Inflammatory macrophage treated with lipopolysaccharide for 4 hours (primary cell): ENCODE data around the gene C6orf89.

ENCODE experiments used
- DNase-seq: peaks from one replicate; pipeline ENCODE4 v3.0.0-alpha.2; 2020

Gene C6orf89

GRCh38 chr6:36949636-36950035, 63.9 kb downstream of the C6orf89 start:
- DNase-seq, result no peak

DNA sequence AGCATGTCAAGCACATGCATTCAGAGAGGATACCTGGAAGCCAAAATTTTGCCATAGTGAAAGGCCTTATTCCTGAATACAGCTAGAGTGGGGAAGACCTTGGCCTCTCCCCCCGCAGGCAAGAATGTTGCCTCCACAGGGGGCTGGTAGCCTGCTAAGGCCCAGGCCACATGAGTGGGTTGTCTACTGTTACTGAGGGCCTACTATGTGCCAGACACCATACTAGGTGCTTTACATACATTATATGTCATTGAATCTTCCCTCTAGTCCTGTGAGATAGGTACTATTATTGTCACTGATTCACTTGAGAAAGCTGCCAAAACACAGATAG, 68.1 kb downstream of the C6orf89 start:
- no peak for DNase-seq

DNA sequence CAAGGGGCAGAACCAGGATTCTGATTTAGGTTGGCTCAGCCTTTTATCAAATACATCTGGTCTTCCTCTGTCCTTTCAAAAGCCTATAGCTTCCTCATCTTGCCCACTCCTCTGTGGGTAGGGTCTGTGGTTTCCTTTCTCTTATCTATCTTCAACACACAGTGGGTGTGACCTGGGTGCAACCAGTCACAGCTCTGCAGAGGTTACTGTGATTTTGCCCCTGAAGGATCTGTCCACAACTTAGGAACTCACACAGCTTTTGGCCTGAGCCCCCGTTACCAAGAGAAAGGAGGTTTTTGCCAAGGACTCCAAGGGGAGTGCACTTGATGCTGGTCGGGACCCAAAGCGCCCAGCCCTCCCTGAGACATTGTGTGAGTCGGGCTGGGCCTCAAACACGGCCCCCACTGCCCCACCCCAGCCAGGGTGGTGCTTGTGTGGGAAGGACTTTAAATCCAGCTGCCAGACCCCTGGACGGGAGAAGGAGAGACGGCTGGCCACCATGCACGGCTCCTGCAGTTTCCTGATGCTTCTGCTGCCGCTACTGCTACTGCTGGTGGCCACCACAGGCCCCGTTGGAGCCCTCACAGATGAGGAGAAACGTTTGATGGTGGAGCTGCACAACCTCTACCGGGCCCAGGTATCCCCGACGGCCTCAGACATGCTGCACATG, 68.6 kb downstream of the C6orf89 start, which contains the start of gene PI16:
PI16 (plus strand) TSS at position 477 of the 670 bp plus-strand sequence; CDS start at position 500, 23 bp downstream.
- DNase-seq, result no peak

GRCh38 chr6:36955136-36955535, 69.4 kb downstream of the C6orf89 start:
- peak; percentile 3 for DNase-seq

GRCh38 chr6:36955671-36956445, 70.1 kb downstream of the C6orf89 start:
- no peak for DNase-seq

DNA sequence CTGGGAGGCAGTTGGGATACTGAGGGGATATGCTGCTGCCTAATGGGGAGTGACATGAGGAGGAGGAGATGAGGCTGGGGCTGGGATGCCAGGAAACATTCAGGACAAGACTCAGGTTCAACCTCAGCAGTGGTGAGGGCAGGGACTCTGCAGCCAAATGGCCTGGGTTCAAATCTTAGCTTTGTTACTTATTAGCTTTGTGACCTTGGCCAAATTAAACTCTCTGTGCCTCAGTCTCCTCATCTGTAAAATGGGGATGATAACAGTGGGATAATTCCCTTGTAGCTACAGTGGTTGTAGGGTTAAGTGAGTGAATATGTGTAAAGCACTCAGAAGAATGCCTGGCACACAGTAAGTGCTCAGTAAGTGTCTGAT, 70.7 kb downstream of the C6orf89 start:
- DNase-seq, result no peak

DNA sequence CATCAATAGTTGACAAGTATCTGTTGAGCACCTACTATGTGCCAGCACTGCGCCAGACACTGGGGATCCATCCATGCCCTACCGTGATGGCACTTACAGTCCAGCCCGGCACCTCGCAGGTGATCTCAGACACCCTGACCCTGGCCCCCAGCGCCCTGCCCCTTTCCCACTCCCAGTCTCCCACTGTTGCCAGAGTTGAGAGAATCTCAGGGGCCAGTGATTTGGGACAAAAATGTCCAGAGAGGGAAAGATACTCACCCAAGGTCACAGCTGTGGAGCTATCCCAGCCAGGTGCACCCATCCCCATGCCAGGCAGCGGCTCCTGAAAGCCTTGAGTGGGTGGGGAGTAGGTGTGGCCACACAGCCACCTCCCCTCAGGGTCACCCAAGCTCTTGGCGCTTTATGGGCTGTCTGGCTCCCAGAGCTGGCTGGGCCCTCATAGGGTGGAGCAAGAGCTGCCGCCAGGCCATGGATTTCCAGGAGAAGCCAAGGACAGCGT, 72.1 kb downstream of the C6orf89 start:
- DNase-seq, result no peak

DNA sequence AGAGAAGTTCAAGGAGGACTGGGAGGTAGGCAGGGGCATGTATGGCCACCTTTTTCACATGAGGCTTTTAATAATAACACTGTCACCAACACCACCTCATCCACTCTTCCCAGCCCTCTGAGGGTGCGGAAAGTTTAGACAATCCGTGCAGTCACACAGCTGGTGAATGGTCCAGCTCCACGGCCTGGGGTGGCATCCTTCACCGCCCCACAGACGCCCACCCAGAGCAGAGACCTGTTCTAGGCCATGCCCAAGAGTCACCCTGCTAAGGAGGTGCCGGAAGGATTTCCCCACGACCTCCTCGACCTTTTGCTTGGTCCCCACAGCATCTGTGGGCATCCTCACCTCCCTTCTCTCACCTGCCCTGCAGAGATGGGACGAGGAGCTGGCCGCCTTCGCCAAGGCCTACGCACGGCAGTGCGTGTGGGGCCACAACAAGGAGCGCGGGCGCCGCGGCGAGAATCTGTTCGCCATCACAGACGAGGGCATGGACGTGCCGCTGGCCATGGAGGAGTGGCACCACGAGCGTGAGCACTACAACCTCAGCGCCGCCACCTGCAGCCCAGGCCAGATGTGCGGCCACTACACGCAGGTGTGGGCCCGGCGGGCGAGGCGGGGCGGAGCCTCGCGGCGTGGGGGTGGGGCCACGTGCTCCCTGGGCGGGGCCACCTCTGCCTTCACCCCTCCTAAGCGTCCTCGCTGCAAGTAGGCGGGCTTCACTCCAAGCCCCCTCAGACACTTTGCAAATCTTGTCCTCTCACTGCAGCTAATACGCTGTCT, 73.2 kb downstream of the C6orf89 start:
- no peak for DNase-seq

DNA sequence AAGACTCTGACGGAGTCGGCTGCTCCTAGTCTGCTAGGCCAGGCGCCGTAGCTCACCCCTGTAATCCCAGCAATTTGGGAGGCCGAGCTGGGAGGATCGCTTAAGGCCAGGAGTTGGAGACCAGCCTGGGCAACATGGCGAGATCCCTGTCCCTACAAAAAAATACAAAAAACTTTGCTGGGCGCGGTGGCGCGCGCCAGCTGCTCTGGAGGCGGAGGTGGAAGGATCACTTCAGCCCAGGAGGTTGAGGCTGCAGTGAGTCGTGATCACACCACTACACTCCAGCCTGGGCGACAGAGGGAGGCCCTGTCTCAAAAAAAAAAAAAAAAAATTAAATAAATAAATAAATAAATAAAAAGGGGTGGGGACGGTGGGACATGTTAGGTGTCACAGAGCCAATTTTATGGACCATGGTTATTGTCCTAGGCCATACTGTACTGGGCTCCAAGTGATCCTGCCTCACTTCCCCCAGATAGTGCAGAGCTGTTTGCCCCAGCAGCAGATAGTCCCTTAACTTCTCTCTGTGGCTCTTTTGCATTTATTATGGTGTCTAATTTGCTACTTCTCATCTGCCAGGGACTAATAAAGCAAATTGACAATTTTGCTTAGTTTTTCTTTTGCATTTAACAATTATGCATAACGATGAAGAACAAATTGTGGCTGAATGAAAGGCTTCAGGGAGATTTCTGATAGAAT, 74.0 kb downstream of the C6orf89 start:
- no peak for DNase-seq

DNA sequence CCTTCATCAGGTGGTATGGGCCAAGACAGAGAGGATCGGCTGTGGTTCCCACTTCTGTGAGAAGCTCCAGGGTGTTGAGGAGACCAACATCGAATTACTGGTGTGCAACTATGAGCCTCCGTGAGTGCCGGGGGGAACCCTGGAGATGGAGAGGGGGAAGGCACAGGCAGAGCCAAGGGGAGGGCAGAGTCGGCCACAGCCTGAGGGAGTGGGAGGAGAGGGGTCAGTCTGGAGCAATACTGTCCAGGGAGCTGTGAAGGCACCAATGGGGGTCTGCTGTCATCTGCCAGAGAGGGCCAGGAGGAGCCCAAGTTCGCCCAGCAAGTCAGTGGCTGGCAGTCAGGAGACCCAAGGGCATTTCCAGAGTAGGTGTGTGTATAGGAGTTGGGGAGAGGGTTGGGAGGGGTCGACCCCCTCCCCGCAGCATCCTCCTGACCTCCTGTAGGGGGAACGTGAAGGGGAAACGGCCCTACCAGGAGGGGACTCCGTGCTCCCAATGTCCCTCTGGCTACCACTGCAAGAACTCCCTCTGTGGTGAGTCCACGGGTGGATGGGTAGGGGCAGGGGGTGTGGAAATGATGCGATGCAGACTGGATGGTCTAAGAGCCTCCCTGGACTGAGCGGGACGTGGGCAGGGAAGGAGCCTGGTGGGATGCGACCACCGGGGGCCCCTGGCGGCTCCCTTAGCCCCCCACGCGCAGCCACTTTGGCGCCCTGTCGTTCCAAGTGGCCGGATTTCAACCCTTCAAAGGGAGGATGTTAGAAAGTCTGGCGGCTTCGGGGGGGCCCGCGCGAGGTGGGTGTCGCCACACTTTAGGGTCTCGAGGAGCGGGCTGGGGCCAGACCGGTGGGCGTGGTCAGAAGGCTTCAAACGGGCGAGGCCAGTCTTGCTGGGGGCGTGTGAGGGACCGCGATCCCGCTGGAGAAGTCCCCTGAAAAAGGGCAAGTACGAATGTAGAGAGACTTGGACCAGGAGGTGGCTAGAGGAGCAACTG, 76.0 kb downstream of the C6orf89 start:
- DNase-seq, result no peak

DNA sequence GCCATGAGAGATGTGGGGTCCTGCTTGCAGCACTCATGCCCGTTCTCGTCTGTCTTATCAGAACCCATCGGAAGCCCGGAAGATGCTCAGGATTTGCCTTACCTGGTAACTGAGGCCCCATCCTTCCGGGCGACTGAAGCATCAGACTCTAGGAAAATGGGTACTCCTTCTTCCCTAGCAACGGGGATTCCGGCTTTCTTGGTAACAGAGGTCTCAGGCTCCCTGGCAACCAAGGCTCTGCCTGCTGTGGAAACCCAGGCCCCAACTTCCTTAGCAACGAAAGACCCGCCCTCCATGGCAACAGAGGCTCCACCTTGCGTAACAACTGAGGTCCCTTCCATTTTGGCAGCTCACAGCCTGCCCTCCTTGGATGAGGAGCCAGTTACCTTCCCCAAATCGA, 77.1 kb downstream of the C6orf89 start:
- DNase-seq, result peak; percentile 96

DNA sequence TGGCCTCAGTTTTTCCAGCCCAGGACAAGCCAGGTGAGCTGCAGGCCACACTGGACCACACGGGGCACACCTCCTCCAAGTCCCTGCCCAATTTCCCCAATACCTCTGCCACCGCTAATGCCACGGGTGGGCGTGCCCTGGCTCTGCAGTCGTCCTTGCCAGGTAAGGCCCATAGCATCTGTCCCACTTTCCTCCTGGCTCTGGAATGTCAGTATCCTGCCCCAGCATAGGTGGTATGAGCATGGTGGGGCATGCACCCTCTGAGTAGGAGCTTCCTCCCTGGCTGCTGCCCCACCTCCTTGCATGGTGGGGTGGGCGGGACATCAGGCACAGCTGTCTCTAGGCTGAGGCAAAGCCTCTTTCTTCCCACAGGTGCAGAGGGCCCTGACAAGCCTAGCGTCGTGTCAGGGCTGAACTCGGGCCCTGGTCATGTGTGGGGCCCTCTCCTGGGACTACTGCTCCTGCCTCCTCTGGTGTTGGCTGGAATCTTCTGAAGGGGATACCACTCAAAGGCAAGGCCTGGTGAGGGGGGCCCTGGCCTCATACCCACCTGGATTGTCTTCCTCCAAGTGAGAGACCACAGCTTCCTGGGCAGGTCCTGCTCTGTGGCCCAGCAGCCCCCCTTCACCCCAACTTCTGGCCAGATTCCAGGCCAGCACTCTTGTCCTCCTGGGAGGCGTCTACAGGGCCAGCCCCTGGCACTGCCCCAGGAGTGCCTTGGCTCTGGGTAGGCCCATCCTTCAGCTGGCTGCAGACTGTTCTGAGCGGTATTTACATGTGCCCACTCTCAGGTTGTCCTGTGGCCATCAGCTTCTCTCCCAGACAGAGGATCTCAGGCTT, 77.9 kb downstream of the C6orf89 start:
- no peak for DNase-seq

GRCh38 chr6:36964349-36964748, 78.6 kb downstream of the C6orf89 start:
- DNase-seq, result no peak

DNA sequence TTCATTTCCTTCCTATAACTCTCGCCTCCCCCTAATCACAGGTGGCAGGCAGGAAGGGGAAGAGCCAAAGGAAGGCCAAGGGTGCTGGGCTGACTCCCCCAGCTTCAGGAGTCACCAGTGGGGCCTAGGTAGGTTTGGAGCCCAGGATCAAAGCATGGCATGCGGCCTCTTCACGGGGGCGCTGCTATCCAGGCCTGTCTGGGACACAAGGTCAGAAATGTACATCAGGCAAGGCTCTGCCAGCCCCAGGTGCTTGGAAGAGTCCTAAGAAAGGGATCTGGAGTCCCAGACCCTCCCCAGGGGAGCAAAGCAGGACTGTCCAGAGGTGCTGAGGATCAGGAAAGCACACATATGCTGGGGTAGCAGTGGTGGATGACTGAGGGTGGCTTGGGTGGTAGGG, 79.2 kb downstream of the C6orf89 start:
- no peak for DNase-seq

DNA sequence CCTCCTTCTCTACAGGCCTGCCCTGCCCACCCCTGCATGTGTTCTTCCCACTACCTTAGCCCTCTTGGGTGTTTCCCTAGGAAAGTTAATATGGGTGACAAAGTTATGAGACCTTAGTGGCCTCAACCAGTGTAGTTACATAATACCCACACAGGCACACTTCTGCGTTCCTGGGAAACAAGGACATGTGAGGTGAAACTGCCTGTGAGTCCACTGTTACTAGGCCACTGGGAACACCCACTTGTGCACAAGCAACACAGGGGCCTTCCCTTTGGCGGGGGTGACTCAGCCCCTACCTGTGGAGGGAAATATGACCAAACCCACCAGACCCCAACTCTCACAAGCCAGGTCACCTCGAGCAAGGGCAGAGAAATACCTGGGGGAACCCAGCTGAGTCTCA, 81.5 kb downstream of the C6orf89 start:
- DNase-seq, result no peak

DNA sequence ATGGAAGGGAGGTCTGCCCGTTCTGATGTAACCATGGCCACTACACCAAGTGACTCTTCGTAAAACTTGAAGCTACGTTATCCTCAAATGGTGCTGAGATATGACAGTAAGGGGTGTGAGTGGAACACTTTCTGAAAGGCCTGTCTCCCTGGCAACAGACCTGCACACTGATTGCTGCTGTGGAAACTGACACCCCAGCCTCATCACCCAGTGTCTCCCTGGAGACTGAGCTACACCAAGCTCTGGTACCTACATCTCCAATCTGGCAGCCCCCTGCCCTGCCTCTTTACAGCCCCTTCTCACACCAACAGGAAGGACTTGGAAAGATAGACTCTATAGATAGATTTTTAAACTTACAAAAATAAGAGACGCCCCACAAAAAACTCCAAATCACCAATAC, 82.0 kb downstream of the C6orf89 start:
- no peak for DNase-seq

GRCh38 chr6:36968266-36968977, 82.7 kb downstream of the C6orf89 start:
- no peak for DNase-seq

GRCh38 chr6:36969240-36969691, 83.5 kb downstream of the C6orf89 start:
- no peak for DNase-seq

DNA sequence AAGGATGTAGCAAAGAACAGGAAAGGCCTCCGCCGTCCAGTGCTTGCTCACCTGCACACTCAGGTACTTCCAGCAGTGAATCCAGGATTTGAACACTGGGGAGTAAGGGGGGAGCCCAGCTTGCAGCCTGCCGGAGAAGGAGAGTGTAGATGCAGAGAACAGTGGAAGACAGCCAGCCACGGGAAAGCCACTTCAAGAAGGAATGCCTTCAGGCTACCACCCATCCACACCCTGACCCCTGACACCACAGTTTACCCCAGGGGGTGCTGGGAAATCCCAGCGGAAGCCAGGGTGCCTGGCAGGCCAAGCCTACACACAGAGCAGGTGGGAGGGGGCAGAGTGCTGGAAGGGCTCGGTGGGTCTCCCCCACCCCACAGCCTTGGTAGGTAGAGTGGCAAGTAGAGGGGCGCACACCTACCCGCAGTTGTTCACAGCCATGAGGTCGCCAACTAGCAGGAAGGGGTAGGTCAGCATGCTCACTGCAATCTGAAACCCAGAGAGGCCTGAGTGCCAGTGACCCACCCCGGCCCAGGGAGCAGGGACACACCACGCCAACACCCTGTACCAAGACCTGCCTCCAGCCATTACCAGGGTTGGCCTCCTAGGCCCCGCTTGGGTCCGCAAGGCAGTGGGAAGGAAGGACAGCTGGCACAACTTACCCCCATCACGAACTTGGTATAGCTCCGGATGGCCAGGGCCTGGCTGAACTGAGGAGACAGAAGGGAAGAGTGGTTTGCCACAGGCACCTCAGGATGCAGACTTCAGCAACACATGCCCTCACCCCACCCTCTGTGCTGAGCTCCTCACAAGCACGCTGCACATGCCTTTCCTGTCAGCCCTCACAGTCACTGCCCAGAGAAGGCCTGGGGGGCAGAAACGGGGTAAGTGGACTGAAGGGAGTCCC, 84.5 kb downstream of the C6orf89 start:
- no peak for DNase-seq
